K562 (cell line): ENCODE results near the gene CDNF. TPM values are rescaled to one million over a fixed set of nuclear protein-coding genes. Genes with fewer than 3 reads are reported as not detected.

Experiments
- ADNP ChIP-seq: fragments of 200-800 bp; sonication (Bioruptor generic); IDR thresholded peaks from 2 replicates; pipeline ENCODE4 v1.6.1; 2016; ENCODE audit warnings: missing genetic modification characterization, missing compliant biosample characterization
- CBX1 ChIP-seq: sonication (generic); IDR thresholded peaks from 2 replicates; pipeline ENCODE4 v1.6.1; 2016; ENCODE audit warnings: antibody characterized with exemption, low read depth, mild to moderate bottlenecking
- CBX3 ChIP-seq, 2 experiments: IDR thresholded peaks; 1 replicate in 1 of 2; 2 replicates in 1 of 2; pipeline ENCODE4 v1.6.1; 2012; ENCODE audit warnings: inconsistent platforms in 2 of 2, low read length in 2 of 2, borderline replicate concordance in 1 of 2, control low read depth in 1 of 2
- EGR1 ChIP-seq: fragments of 450-650 bp; conservative IDR thresholded peaks from 2 replicates; pipeline ENCODE4 v1.6.1; 2017; ENCODE audit warnings: mild to moderate bottlenecking
- ETV1 ChIP-seq: fragments of 450-650 bp; conservative IDR thresholded peaks from 2 replicates; pipeline ENCODE4 v1.6.1; 2016; ENCODE audit warnings: missing genetic modification characterization, control low read depth, low read depth, missing compliant biosample characterization
- GATAD2B ChIP-seq: fragments of 450-650 bp; IDR thresholded peaks from 2 replicates; pipeline ENCODE4 v1.6.1; 2017; ENCODE audit warnings: mild to moderate bottlenecking, borderline replicate concordance
- GTF2A2 ChIP-seq: IDR thresholded peaks from 2 replicates; pipeline ENCODE4 v1.6.1; 2016; ENCODE audit warnings: mild to moderate bottlenecking, missing genetic modification characterization, missing compliant biosample characterization
- HOXB6 ChIP-seq: fragments of 250-450 bp; sonication (Bioruptor Pico); IDR thresholded peaks from 2 replicates; pipeline ENCODE4 v1.5.1; 2022; ENCODE audit warnings: mild to moderate bottlenecking, borderline replicate concordance
- ILK ChIP-seq: fragments of 450-650 bp; IDR thresholded peaks from 2 replicates; pipeline ENCODE4 v1.6.1; 2016; ENCODE audit warnings: missing genetic modification characterization, low read depth, mild to moderate bottlenecking, missing compliant biosample characterization, moderate library complexity, borderline replicate concordance
- LARP7 ChIP-seq: fragments of 450-650 bp; IDR thresholded peaks from 2 replicates; pipeline ENCODE4 v1.6.1; 2016
- MAX ChIP-seq: sonication (generic); formaldehyde crosslinking; IDR thresholded peaks from 2 replicates; pipeline ENCODE4 v1.9.0; 2022; ENCODE audit warnings: mild to moderate bottlenecking, missing genetic modification reagents
- RBBP5 ChIP-seq: fragments of 200-600 bp; sonication (generic); IDR thresholded peaks from 2 replicates; pipeline ENCODE4 v1.6.1; 2012; ENCODE audit warnings: borderline replicate concordance, mild to moderate bottlenecking, low read length, control low read depth, inconsistent platforms; ENCODE audit not compliant: insufficient read depth, poor library complexity, severe bottlenecking
- RBM22 ChIP-seq: fragments of 200-400 bp; formaldehyde crosslinking; IDR thresholded peaks from 2 replicates; pipeline ENCODE4 v1.6.1; 2018; ENCODE audit warnings: low read length, low read depth; ENCODE audit not compliant: poor library complexity, severe bottlenecking
- RCOR1 ChIP-seq, 2 experiments: IDR thresholded peaks; 2 replicates each; pipeline ENCODE4 v1.6.1; 2012; ENCODE audit warnings: low read depth in 2 of 2, low read length in 2 of 2, borderline replicate concordance in 1 of 2, improper control_type of control experiment in 1 of 2
- SMAD1 ChIP-seq: fragments of 150-350 bp; IDR thresholded peaks from 2 replicates; pipeline ENCODE4 v1.6.1; 2014; ENCODE audit warnings: low read length, low read depth; ENCODE audit not compliant: partially characterized antibody
- SMAD4 ChIP-seq: fragments of 250-450 bp; sonication (Bioruptor Pico); conservative IDR thresholded peaks from 2 replicates; pipeline ENCODE4 v1.8.0; 2021; ENCODE audit warnings: inconsistent platforms, mild to moderate bottlenecking, moderate library complexity
- SRSF7 ChIP-seq: fragments of 200-400 bp; formaldehyde crosslinking; optimal IDR thresholded peaks from 2 replicates; pipeline ENCODE3; 2017; ENCODE audit warnings: mild to moderate bottlenecking, low read depth, low read length
- STAT5B ChIP-seq: fragments of 250-450 bp; sonication (Bioruptor Pico); IDR thresholded peaks from 2 replicates; pipeline ENCODE4 v1.8.0; 2021; ENCODE audit warnings: mild to moderate bottlenecking, inconsistent platforms
- TCF7L2 ChIP-seq: fragments of 150-350 bp; IDR thresholded peaks from 2 replicates; pipeline ENCODE4 v1.6.1; 2016; ENCODE audit warnings: low read depth, mild to moderate bottlenecking, low read length, moderate library complexity
- TCFL5 ChIP-seq: fragments of 250-450 bp; sonication (Bioruptor Pico); conservative IDR thresholded peaks from 2 replicates; pipeline ENCODE4 v1.6.1; 2021; ENCODE audit warnings: mild to moderate bottlenecking, moderate library complexity, matching md5 sums
- TFE3 ChIP-seq: fragments of 450-650 bp; formaldehyde crosslinking; IDR thresholded peaks from 2 replicates; pipeline ENCODE4 v1.4.0; 2020; ENCODE audit warnings: mild to moderate bottlenecking, mixed read lengths
- ZNF197 ChIP-seq: fragments of 200-800 bp; sonication (Bioruptor generic); IDR thresholded peaks from 2 replicates; pipeline ENCODE4 v1.6.1; 2016; ENCODE audit warnings: low read depth, missing genetic modification characterization, missing compliant biosample characterization
- ZNF24 ChIP-seq: fragments of 450-650 bp; IDR thresholded peaks from 2 replicates; pipeline ENCODE4 v1.6.1; 2016
- polyA plus RNA-seq, 8 experiments: library from polyadenylated mRNA; depleted of rRNA in 4 of 8; stranded (reverse) in 5 of 8; unstranded in 3 of 8; fragments of >200 nt; fragmentation: Nextera tagmentation in 2 of 8; fragmentation: Illumina TruSeq in 1 of 8; extraction: Ambion mirVana in 2 of 8; extraction: Trizol in 1 of 8; gene quantifications; 2 replicates each; pipeline versions ENCODE4 v1.2.1 to v1.2.3, GENCODE V29; 2011 to 2014; ENCODE audit warnings: inconsistent platforms in 1 of 8, missing spikeins in 1 of 8
- total RNA-seq, 7 experiments: library from RNA; depleted of rRNA in 6 of 7; stranded (reverse); fragments of >200 nt in 6 of 7; fragmentation: Illumina TruSeq in 2 of 7; extraction: Trizol in 2 of 7; gene quantifications; 2 replicates each; pipeline versions ENCODE4 v1.2.1 to v1.2.3, GENCODE V29; 2011 to 2021; ENCODE audit warnings: low replicate concordance in 1 of 7
- TF ChIP-seq, protein P1 (sequence below): fragments of 450-650 bp; conservative IDR thresholded peaks from 2 replicates; pipeline ENCODE4 v1.6.1; 2016; ENCODE audit warnings: missing genetic modification characterization, low read depth, mild to moderate bottlenecking, control low read depth, missing compliant biosample characterization
- TF ChIP-seq, protein P2 (sequence below): sonication (generic); formaldehyde crosslinking; IDR thresholded peaks from 2 replicates; pipeline ENCODE4 v1.9.0; 2022; ENCODE audit warnings: mild to moderate bottlenecking, missing genetic modification reagents

CDNF gene
- total and polyA plus RNA-seq, 9 of the 15 experiments (the other 6 are each of a cell fraction or from before 2014, with no cell fraction given): 0.18 to 1.6 (median 0.61) TPM

DNA sequence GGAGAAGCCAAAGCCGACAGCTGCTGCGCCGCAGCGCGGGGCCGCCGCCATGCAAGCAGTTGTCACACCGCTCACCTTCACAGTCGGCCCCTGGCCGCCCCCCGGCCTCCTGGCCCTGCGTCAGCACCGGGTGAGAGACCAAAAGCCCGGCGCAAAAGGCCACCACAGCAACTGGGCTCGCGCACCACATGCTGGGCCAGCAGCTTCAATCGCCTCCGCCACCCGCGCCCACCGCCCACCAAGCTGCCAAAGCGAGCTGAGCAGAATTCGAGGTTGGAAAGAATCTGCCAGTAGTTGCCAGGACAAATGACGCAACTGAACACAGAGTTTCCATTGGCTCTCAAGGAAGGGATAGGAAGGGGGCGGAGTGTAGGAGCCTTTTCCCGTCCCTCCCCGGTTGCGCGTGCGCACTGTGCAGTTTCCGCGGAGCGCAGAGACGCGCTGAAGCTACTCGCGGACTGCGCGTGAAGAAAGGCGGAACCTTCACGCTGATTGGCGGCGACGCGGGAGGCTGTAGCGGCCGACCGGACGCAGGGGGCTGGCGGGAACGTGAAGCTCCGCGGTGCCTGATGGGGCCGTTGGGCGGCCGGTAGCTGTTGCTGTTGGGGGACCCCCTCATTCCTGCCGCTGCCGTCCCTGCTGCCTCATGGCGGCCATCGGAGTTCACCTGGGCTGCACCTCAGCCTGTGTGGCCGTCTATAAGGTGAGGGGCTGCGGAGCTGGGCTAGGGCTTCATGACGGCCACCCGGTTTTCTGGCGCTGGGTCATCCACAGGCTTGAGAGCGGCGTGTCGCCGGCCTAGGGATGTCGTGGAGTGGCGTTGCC, at the start of gene CDNF, which contains the start of the genes HSPA14 and MSANTD7 (continued):
- TF ChIP-seq ETV1 (0 out of 2 replicates have a peak, but pooled peaks have one; percentile 49), TCFL5 (no peak), ADNP (tag) (no peak), SMAD4 (CRISPR knock-in tag) (no peak; the same call in 1 of the 2 replicates), ZNF24 (no peak), RBM22 (no peak), GTF2A2 (tag) (no peak), SRSF7 (no peak), EGR1 (peak; percentile 96), ZNF197 (no peak), SMAD1 (no peak), CBX1 (0 out of 2 replicates have a peak, but pooled peaks have one; percentile 28), MAX (CRISPR knock-in tag) (peak; percentile 80), HOXB6 (no peak), STAT5B (CRISPR knock-in tag) (no peak), ILK (tag) (no peak), RBBP5 (no peak), TCF7L2 (no peak), CBX3 (IDR thresholded peaks at IDR 0.05; ENCODE audit: borderline replicate concordance in 1 of 2, low read length in 2 of 2) (no peak), GATAD2B (no peak), LARP7 (no peak), RCOR1 (IDR thresholded peaks at IDR 0.05; ENCODE audit: borderline replicate concordance in 1 of 2, low read depth in 2 of 2, low read length in 2 of 2) (peak in 1 of 2 experiments; percentile 7; a peak in 1 of 4 replicates), TFE3 (CRISPR knock-in tag) (no peak)
- TF ChIP-seq, protein P1, sequence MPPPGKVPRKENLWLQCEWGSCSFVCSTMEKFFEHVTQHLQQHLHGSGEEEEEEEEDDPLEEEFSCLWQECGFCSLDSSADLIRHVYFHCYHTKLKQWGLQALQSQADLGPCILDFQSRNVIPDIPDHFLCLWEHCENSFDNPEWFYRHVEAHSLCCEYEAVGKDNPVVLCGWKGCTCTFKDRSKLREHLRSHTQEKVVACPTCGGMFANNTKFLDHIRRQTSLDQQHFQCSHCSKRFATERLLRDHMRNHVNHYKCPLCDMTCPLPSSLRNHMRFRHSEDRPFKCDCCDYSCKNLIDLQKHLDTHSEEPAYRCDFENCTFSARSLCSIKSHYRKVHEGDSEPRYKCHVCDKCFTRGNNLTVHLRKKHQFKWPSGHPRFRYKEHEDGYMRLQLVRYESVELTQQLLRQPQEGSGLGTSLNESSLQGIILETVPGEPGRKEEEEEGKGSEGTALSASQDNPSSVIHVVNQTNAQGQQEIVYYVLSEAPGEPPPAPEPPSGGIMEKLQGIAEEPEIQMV (tag): no peak
- TF ChIP-seq, protein P2, sequence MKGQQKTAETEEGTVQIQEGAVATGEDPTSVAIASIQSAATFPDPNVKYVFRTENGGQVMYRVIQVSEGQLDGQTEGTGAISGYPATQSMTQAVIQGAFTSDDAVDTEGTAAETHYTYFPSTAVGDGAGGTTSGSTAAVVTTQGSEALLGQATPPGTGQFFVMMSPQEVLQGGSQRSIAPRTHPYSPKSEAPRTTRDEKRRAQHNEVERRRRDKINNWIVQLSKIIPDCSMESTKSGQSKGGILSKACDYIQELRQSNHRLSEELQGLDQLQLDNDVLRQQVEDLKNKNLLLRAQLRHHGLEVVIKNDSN: peak; percentile 43; the same call in 1 of the 2 replicates
